Skeletal muscle tissue (tissue), 4 donors: ENCODE data around the gene ACAP3. TPM values are rescaled to one million over a fixed set of nuclear protein-coding genes. Genes with fewer than 3 reads are reported as not detected.

ENCODE experiments used
- H3K27ac ChIP-seq: one replicate; pipeline ENCODE4 v1.7.0; 2013; ENCODE audit warnings: mild to moderate bottlenecking, low read depth, low read length, inconsistent platforms
- H3K27me3 ChIP-seq, 3 donors: one replicate each; pipeline ENCODE4 v1.7.0; 2013; ENCODE audit warnings: low read length in 3 of 3; ENCODE audit not compliant: control insufficient read depth in 3 of 3, insufficient read depth in 3 of 3
- H3K36me3 ChIP-seq, 3 donors: one replicate each; pipeline ENCODE4 v1.7.0; 2013; ENCODE audit warnings: low read length in 3 of 3; ENCODE audit not compliant: control insufficient read depth in 3 of 3, insufficient read depth in 3 of 3
- H3K4me1 ChIP-seq, 3 donors: one replicate each; pipeline ENCODE4 v1.7.0; 2013; ENCODE audit warnings: low read length in 3 of 3, mild to moderate bottlenecking in 3 of 3; ENCODE audit not compliant: control insufficient read depth in 3 of 3, insufficient read depth in 3 of 3
- H3K4me3 ChIP-seq, 3 donors: one replicate each; pipeline ENCODE4 v1.7.0; 2013; ENCODE audit warnings: low read length in 3 of 3
- H3K9ac ChIP-seq, 3 donors: one replicate each; pipeline ENCODE4 v1.7.0; 2013; ENCODE audit warnings: low read length in 3 of 3, mild to moderate bottlenecking in 3 of 3, moderate library complexity in 2 of 3, low read depth in 1 of 3
- H3K9me3 ChIP-seq, 3 donors: one replicate each; pipeline ENCODE4 v1.7.0; 2013; ENCODE audit warnings: low read length in 3 of 3; ENCODE audit not compliant: control insufficient read depth in 3 of 3
- total RNA-seq: library from RNA; depleted of rRNA; stranded (reverse); fragments of >200 nt; gene quantifications from one replicate; pipeline ENCODE4 v1.2.3, GENCODE V29; 2014
- donor health status: Osteomylitis.

Gene ACAP3
- total RNA-seq, 1 donor from 2014 or later, result 23.5 TPM

DNA sequence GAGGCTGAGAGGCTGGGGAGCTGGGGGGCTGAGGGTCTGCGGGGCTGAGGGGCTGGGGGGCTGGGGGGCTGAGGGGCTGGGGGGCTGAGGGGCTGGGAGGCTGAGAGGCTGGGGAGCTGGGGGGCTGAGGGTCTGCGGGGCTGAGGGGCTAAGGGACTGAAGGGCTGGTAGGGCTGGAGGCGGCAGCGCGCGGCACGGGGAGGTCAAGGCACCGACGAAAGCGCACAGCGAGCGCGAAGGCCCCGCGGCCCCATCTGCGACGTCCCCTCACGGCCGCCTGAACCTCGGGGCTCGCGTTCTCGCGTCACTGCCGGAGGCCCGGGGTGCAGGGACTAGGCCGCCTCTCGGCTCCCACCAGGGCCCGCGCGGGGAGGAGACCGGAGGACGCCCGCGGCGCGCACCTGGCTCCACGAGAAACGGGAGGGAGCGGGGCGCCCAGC, 16.4 kb upstream of the ACAP3 start:
- H3K36me3 ChIP-seq, result peaks cover 13 to 42% (median 16%) of the 10 kb centered on the region in 3 donors
- no peaks in the 10 kb centered on the region for H3K27me3 ChIP-seq
- H3K9ac ChIP-seq, result peak overlapping the region; percentile 79 to 91 (median 82)
- H3K9me3 ChIP-seq, result no peaks in the 10 kb centered on the region
- peak overlapping the region; percentile 75 to 90 (median 87) for H3K4me3 ChIP-seq
- H3K27ac ChIP-seq, result peak overlapping the region; percentile 72
- H3K4me1 ChIP-seq, result peaks cover 56 to 72% (median 61%) of the 10 kb centered on the region in 3 donors

DNA sequence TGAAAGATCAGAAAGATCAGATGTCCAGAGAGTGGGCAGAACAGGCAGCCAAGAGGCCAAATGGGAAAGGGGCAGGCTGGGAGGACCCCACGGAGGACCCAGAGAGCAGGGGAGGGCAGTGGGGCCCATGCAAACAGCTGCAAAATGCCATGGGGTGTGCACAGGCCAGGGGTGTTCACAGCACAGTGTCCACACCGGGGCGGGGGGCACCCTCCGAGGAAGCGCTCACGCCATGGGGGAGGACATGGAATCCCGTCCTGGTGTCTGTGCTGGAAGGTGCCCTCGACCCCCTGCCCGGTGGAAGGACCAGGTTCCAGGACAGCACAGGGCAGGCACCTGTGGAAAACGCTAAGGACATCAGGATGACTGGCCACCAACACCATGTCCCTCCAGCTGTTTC, 15.2 kb upstream of the ACAP3 start:
- Histone ChIP-seq H3K9ac (peak overlapping the region in 1 of 3 donors; percentile 57), H3K27ac (no peak overlapping the region), H3K36me3 (peaks cover 14 to 39% (median 19%) of the 10 kb centered on the region in 3 donors), H3K9me3 (no peaks in the 10 kb centered on the region), H3K4me1 (peaks cover 58 to 77% (median 67%) of the 10 kb centered on the region in 3 donors), H3K27me3 (no peaks in the 10 kb centered on the region), H3K4me3 (peak overlapping the region in 1 of 3 donors; percentile 46)

DNA sequence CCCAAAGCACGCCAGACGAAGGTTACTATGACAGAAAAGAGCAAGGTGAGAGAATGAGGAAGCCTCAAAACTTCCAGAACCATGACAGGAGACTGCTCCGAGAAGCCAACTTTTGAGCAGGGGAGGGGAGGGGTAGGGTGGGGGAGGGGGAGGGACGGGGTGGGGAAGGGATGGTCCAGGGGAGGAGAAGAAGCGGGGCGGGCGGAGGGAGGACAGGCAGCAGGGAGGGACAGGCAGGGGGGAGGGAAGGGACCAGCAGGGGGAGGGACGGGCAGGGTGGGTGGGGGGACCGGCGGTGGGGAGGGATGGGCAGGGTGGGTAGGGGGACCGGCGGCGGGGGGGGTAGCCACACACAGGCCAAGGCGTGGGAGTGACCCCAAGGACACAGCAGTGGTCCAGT, 14.7 kb upstream of the ACAP3 start:
- Histone ChIP-seq H3K9ac (no peak overlapping the region), H3K36me3 (peaks cover 13 to 36% (median 19%) of the 10 kb centered on the region in 3 donors), H3K27ac (no peak overlapping the region), H3K9me3 (no peaks in the 10 kb centered on the region), H3K4me1 (peaks cover 63 to 81% (median 72%) of the 10 kb centered on the region in 3 donors), H3K4me3 (no peak overlapping the region), H3K27me3 (no peaks in the 10 kb centered on the region)

DNA sequence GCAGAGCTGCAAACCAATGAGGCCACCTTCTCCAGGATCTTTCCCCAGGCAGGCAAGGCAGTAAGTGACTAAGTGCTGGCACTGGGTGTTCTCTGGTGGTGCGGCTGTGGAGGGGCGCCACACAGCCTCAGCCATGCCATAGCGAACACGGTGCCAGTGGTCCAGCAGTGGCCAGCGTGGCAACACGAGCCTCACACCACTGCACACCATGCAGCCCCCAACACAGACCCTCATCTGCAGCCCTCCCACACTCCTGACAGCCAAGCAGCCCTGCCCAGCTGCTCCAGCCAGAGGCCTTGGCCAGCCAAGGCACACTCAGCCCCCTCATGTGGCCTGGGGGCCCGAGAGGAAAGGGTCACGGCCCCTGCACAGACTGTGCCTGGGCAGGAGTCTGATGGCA, 13.7 kb upstream of the ACAP3 start:
- Histone ChIP-seq H3K9ac (peak overlapping the region in 2 of 3 donors; percentile 51 to 62), H3K9me3 (no peaks in the 10 kb centered on the region), H3K36me3 (peaks cover 10 to 30% (median 16%) of the 10 kb centered on the region in 3 donors), H3K4me1 (peaks cover 58 to 78% (median 67%) of the 10 kb centered on the region in 3 donors), H3K27me3 (no peaks in the 10 kb centered on the region), H3K4me3 (peak overlapping the region in 1 of 3 donors; percentile 6), H3K27ac (no peak overlapping the region)

DNA sequence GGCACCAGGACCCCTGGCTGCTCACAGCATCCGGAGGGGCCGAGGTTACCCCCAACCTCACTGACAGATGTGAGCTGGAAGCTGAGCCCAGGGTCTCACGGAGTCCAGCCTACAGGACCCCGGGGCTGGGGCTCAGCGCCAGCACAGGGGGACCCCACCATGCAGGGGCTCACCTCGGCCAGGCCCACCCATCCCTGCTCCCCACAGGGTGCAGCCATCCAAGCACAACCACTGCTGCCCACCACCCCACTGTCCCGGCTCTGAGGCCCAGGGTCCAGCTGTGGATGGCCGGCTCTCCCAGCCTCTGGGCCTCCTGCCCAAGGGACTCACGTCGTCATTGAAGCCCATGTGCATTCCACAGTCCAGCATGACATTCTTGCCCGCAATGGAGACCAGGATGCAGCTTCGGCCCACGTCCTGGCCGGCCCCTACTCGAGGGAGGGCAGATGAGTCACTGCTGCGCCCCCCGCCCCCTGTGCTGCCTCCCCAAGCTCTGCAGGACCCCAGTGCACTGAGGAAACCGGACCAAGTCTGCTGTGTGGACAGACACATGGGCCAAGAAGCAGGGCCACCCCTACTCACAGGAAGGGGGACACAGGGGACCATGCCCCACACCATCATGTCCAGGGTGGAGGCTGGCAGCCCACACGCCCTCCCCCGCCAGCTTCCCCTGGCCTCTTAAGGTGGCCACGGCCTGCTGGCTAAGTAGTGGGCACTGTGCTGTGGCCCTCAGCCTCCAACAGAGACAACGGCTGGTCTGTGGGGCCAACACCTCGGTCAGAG, 13.1 kb upstream of the ACAP3 start:
- peak overlapping the region; percentile 14 to 62 (median 51) for H3K9ac ChIP-seq
- H3K4me3 ChIP-seq, result peak overlapping the region in 1 of 3 donors; percentile 6
- no peak overlapping the region for H3K27ac ChIP-seq
- no peaks in the 10 kb centered on the region for H3K27me3 ChIP-seq
- H3K9me3 ChIP-seq, result no peaks in the 10 kb centered on the region
- peaks cover 52 to 72% (median 60%) of the 10 kb centered on the region in 3 donors for H3K4me1 ChIP-seq
- peaks cover 10 to 26% (median 16%) of the 10 kb centered on the region in 3 donors for H3K36me3 ChIP-seq

DNA sequence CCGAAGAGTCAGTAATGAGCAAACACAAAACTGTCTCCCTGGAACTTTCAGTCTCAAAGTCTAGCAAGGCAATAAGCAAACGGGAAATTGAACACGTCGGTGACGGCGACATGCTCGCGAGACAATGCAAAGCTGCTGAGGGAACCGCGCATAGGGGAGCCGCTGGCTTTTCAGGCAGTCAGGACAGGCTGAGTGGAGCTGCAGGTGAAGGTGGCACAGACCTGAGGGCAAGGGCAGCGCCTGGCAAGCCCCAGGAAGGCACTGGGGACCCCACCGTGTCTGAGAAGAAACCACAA, 11.9 kb upstream of the ACAP3 start:
- peaks cover 17 to 31% (median 24%) of the 10 kb centered on the region in 3 donors for H3K36me3 ChIP-seq

DNA sequence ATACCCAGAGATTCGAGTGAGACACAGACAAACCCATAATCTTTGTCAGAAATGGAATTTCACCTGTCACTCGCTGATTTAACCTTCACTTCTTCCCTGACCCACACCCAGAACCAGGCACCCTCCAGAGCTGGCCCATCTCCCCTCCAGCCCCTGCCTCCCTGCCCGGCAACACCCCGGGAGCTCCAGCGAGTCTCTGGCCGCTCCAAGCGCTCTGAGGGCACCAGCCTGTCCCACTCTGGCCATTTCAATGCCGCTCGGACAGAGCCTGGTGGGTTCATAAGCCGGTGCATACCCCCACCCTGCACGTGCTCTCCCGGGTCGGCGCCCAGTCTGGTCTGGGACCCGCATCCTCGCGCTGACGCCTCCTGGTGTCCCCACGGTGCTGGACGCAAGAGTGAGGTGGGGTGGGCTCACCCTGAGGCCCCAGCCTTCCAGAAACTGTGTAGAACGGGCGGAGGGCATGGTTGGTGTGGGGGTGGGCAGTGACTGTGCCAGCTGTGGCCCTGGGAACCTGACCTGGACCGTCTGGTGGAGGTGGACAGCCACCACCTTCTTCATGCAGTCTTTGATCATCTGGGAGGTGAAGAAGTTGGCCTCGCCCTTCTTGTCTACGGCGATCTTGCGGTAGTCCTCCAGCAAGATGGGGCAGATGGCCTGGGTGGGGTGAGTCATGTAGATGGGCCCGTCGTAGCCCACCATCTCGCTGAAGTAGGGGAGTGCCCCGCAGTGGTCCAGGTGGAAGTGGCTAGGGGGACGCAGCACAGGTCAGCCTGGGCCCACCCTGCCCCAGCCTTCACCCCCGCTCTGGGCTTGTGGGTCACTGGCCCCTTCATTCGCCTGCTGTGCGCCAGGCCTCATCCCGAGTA, 11.3 kb upstream of the ACAP3 start:
- Histone ChIP-seq H3K9me3 (no peaks in the 10 kb centered on the region), H3K36me3 (peaks cover 23 to 36% (median 30%) of the 10 kb centered on the region in 3 donors), H3K9ac (no peak overlapping the region), H3K27me3 (no peaks in the 10 kb centered on the region), H3K4me3 (no peak overlapping the region), H3K4me1 (peaks cover 41 to 61% (median 51%) of the 10 kb centered on the region in 3 donors), H3K27ac (peak overlapping the region; percentile 79)

More for the DNA sequence above, 11.9 kb upstream of the ACAP3 start:
- Histone ChIP-seq H3K27ac (no peak overlapping the region), H3K4me1 (peaks cover 41 to 61% (median 51%) of the 10 kb centered on the region in 3 donors), H3K4me3 (no peak overlapping the region), H3K9ac (no peak overlapping the region), H3K27me3 (no peaks in the 10 kb centered on the region), H3K9me3 (no peaks in the 10 kb centered on the region)

DNA sequence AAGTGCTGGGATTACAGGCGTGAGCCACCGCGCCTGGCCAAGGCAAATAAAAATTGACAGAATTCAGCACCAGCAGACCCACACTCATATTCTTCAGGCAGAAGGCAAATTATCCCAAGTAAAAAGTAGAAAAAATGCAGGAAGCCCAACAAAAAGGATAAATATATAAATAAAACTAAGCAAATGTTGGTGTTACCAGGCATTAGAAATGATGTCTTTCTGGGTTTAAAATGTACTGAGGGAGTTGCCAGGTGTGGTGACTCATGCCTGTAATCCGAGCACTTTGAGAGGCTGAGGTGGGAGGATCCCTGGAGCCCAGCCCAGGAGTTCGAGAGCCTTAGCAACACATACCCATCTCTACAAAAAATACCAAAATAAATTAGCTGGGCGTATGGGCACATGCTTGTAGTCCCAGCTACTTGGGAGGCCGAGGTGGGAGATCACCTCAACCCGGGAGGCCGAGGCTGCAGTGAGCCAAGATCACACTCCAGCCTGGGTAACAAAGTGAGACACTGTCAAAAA, 10.5 kb upstream of the ACAP3 start:
- Histone ChIP-seq H3K9me3 (no peaks in the 10 kb centered on the region), H3K4me3 (no peak overlapping the region), H3K27ac (peak overlapping the region; percentile 79), H3K36me3 (peaks cover 31 to 45% (median 38%) of the 10 kb centered on the region in 3 donors), H3K4me1 (peaks cover 42 to 63% (median 53%) of the 10 kb centered on the region in 3 donors), H3K9ac (peak overlapping the region in 1 of 3 donors; percentile 38), H3K27me3 (no peaks in the 10 kb centered on the region)

DNA sequence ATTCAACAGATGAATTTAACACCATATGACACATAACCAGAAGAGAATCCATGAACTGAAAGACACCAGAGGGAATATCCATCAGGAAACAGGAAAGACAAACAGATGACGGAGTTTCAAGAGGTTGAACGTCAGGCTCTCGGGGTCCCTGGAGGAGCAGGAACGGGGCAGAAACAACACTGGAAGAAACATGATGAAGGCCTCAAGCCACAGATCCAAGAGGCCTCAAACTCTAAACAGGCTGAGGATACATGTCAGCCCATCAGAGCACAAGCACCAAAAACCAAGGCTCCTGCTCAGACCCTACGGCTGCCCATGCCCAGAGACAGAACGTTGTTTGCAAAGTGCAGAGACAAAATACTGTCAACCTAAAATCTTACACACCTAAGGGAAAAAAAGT, 9.7 kb upstream of the ACAP3 start:
- H3K4me1 ChIP-seq, result peaks cover 41 to 63% (median 55%) of the 10 kb centered on the region in 3 donors
- no peaks in the 10 kb centered on the region for H3K9me3 ChIP-seq
- peak overlapping the region; percentile 79 for H3K27ac ChIP-seq
- no peak overlapping the region for H3K4me3 ChIP-seq
- H3K9ac ChIP-seq, result peak overlapping the region in 1 of 3 donors; percentile 54
- H3K27me3 ChIP-seq, result no peaks in the 10 kb centered on the region
- H3K36me3 ChIP-seq, result peaks cover 38 to 49% (median 40%) of the 10 kb centered on the region in 3 donors
